Measurements from ENCODE around the gene ESRRB.

Gene ESRRB

GRCh38 chr14:76375947-76376404, at the start of gene ESRRB:
ESRRB (plus strand) TSS chr14:76376137; CDS start chr14:76376402, 265 bp downstream.
- no peak for FAIRE-seq
- DNase-seq (ENCODE audit: low spot score): no peak

- DNase-seq (ENCODE audit: low spot score) (no peak), FAIRE-seq (no peak)
These were observed 48.8 kb upstream of the ESRRB start for GRCh38 chr14:76326918-76327689.

- DNase-seq (ENCODE audit: low spot score) (no peak), FAIRE-seq (no peak)
These were observed 47.3 kb upstream of the ESRRB start for GRCh38 chr14:76328457-76329137.

- DNase-seq (ENCODE audit: low spot score): no peak
- no peak for FAIRE-seq
These were observed 46.6 kb upstream of the ESRRB start for GRCh38 chr14:76329154-76329928.

- DNase-seq (ENCODE audit: low spot score): no peak
- no peak for FAIRE-seq
These were observed 46.0 kb upstream of the ESRRB start for GRCh38 chr14:76329951-76330350.

GRCh38 chr14:76330411-76331327, 45.3 kb upstream of the ESRRB start:
- FAIRE-seq: no peak
- DNase-seq (ENCODE audit: low spot score): no peak

GRCh38 chr14:76331328-76332011, 44.5 kb upstream of the ESRRB start:
- FAIRE-seq: no peak
- no peak for DNase-seq (ENCODE audit: low spot score)

GRCh38 chr14:76333664-76334063, 42.3 kb upstream of the ESRRB start:
- FAIRE-seq (no peak), DNase-seq (ENCODE audit: low spot score) (no peak)

- FAIRE-seq: no peak
- DNase-seq (ENCODE audit: low spot score): no peak
These were observed 41.6 kb upstream of the ESRRB start for GRCh38 chr14:76334316-76334715.

- DNase-seq (ENCODE audit: low spot score) (no peak), FAIRE-seq (no peak)
These were observed 39.1 kb upstream of the ESRRB start for GRCh38 chr14:76336876-76337275.

GRCh38 chr14:76337635-76338545, 38.0 kb upstream of the ESRRB start:
- DNase-seq (ENCODE audit: low spot score) (no peak), FAIRE-seq (no peak)

- FAIRE-seq (no peak), DNase-seq (ENCODE audit: low spot score) (no peak)
These were observed 36.0 kb upstream of the ESRRB start for GRCh38 chr14:76339728-76340615.

- DNase-seq (ENCODE audit: low spot score) (no peak), FAIRE-seq (no peak)
These were observed 32.6 kb upstream of the ESRRB start for GRCh38 chr14:76343386-76343785.

GRCh38 chr14:76346391-76347160, 29.4 kb upstream of the ESRRB start:
- no peak for FAIRE-seq
- DNase-seq (ENCODE audit: low spot score): no peak

GRCh38 chr14:76348898-76349297, 27.0 kb upstream of the ESRRB start:
- peak; percentile 25 for DNase-seq (ENCODE audit: low spot score)
- no peak for FAIRE-seq

GRCh38 chr14:76349993-76350392, 25.9 kb upstream of the ESRRB start:
- no peak for DNase-seq (ENCODE audit: low spot score)
- FAIRE-seq: no peak

GRCh38 chr14:76350671-76351070, 25.3 kb upstream of the ESRRB start:
- no peak for FAIRE-seq
- DNase-seq (ENCODE audit: low spot score): no peak

- no peak for FAIRE-seq
- no peak for DNase-seq (ENCODE audit: low spot score)
These were observed 24.0 kb upstream of the ESRRB start for GRCh38 chr14:76351941-76352340.

Data from RCC 7860 (cell line).